NCI-H1694 treated with DMSO at 0.1 percent for 48 hours (cell line): ENCODE measurements around the gene FEM1B.
"Not testable (repeated sequence)": the region's sequence is repeated elsewhere in the genome, so short reads cannot be mapped to it uniquely, and the experiment has no call there.

Experiments used
- DNase-seq: peaks from one replicate; lab custom pipeline; 2025; lab: John Stamatoyannopoulos, UW

Gene FEM1B

GRCh38 chr15:68277603-68278344 lies at the start of gene FEM1B:
FEM1B (plus strand) TSS chr15:68277745; CDS start chr15:68278418, 673 bp downstream.
- DNase-seq: peak; percentile 74

GRCh38 chr15:68228143-68228970 lies 49.2 kb upstream of the FEM1B start:
- no peak for DNase-seq

- no peak for DNase-seq
Observed at GRCh38 chr15:68228971-68229385, 48.6 kb upstream of the FEM1B start.

- DNase-seq: peak; percentile 64
Observed at GRCh38 chr15:68229386-68230156, 48.0 kb upstream of the FEM1B start, which contains the start of gene CLN6. CLN6 (minus strand) TSS chr15:68229728; CDS start chr15:68229584, 144 bp downstream.

- DNase-seq: no peak
Observed at GRCh38 chr15:68230157-68231100, 47.1 kb upstream of the FEM1B start.

- no peak for DNase-seq
Observed at GRCh38 chr15:68231102-68231818, 46.3 kb upstream of the FEM1B start.

- DNase-seq: no peak
Observed at GRCh38 chr15:68232449-68232848, 45.1 kb upstream of the FEM1B start.

GRCh38 chr15:68232937-68233336 lies 44.6 kb upstream of the FEM1B start:
- no peak for DNase-seq

GRCh38 chr15:68234060-68234459 lies 43.5 kb upstream of the FEM1B start:
- DNase-seq: no peak

- not testable (repeated sequence) for DNase-seq
Observed at GRCh38 chr15:68234520-68234919, 43.0 kb upstream of the FEM1B start.

GRCh38 chr15:68235022-68235421 lies 42.5 kb upstream of the FEM1B start:
- DNase-seq: no peak

- no peak for DNase-seq
Observed at GRCh38 chr15:68239025-68239424, 38.5 kb upstream of the FEM1B start.

- DNase-seq: no peak
Observed at GRCh38 chr15:68241088-68241935, 36.2 kb upstream of the FEM1B start.

GRCh38 chr15:68244235-68244634 lies 33.3 kb upstream of the FEM1B start:
- no peak for DNase-seq

- DNase-seq: no peak
Observed at GRCh38 chr15:68249058-68249713, 28.4 kb upstream of the FEM1B start.

- peak; percentile 85 for DNase-seq
Observed at GRCh38 chr15:68252925-68253534, 24.5 kb upstream of the FEM1B start.

- no peak for DNase-seq
Observed at GRCh38 chr15:68256675-68257450, 20.7 kb upstream of the FEM1B start.

- DNase-seq: no peak
Observed at GRCh38 chr15:68258692-68259091, 18.9 kb upstream of the FEM1B start.
